Right lobe of liver (tissue), 4 donors: ENCODE measurements around the gene CSRNP2.
"Not testable (repeated sequence)": the region's sequence is repeated elsewhere in the genome, so short reads cannot be mapped to it uniquely, and the experiment has no call there.

Experiments used
- CTCF ChIP-seq, 4 donors: fragments of 200-600 bp in 3 of 4; fragments of 450-650 bp in 1 of 4; IDR thresholded peaks; one replicate each; pipeline versions ENCODE4 v1.5.1 to v1.8.0; 2016 to 2022; ENCODE audit warnings: antibody characterized with exemption in 4 of 4, mild to moderate bottlenecking in 2 of 4
- POLR2A ChIP-seq: fragments of 450-650 bp; IDR thresholded peaks from one replicate; pipeline ENCODE4 v1.6.1; 2017; ENCODE audit warnings: antibody characterized with exemption, mild to moderate bottlenecking
- donor health status: DM: no; HTN: no; CAD: no.
- donor health status: DM: no; HTN: no; CAD: no.
- donor health status: DM: no; HTN: yes; CAD: no.

- TF ChIP-seq CTCF (IDR thresholded peaks at IDR 0.05); POLR2A: not testable (repeated sequence)
These were observed 5.0 kb downstream of the CSRNP2 start for GRCh38 chr12:51078346-51078745.
